SU-DHL-6 (cell line): ENCODE data around the gene NR1H4.

Experiments
- H2AFZ ChIP-seq: fragments of 200-600 bp; sonication (generic); 2 replicates; pipeline ENCODE4 v1.6.1; 2014; ENCODE audit warnings: low read depth, mild to moderate bottlenecking, moderate library complexity, mixed read lengths, antibody characterized with exemption, low read length; ENCODE audit not compliant: severe bottlenecking
- H3F3A ChIP-seq: fragments of 200-600 bp; shearing (Covaris generic); 2 replicates; pipeline ENCODE4 v1.6.0; 2016; ENCODE audit warnings: antibody characterized with exemption, mild to moderate bottlenecking; ENCODE audit not compliant: insufficient read depth
- H3K27ac ChIP-seq: fragments of 200-600 bp; sonication (generic); 2 replicates; pipeline ENCODE4 v1.5.1; 2016; ENCODE audit warnings: low read depth, mild to moderate bottlenecking, low read length, moderate library complexity, mixed read lengths
- H3K27me3 ChIP-seq: fragments of 200-600 bp; sonication (generic), shearing (Covaris generic); 2 replicates; pipeline ENCODE4 v1.6.0; 2014; ENCODE audit warnings: mild to moderate bottlenecking, low read length
- H3K36me3 ChIP-seq: fragments of 200-600 bp; sonication (generic); 2 replicates; pipeline ENCODE4 v1.6.1; 2014; ENCODE audit warnings: mild to moderate bottlenecking, low read length, mixed read lengths
- H3K4me2 ChIP-seq: fragments of 300-600, 200-600 bp; shearing (Covaris generic), sonication (generic); 2 replicates; pipeline ENCODE4 v1.6.0; 2014; ENCODE audit warnings: low read length, low read depth, mild to moderate bottlenecking; ENCODE audit not compliant: poor library complexity, severe bottlenecking
- H3K4me3 ChIP-seq: fragments of 200-600 bp; sonication (generic); 2 replicates; pipeline ENCODE4 v1.5.1; 2014; ENCODE audit warnings: antibody characterized with exemption, low read length, mild to moderate bottlenecking, mixed read lengths; ENCODE audit not compliant: insufficient read depth, poor library complexity, severe bottlenecking
- H3K79me2 ChIP-seq: fragments of 200-600 bp; sonication (generic); 2 replicates; pipeline ENCODE4 v1.6.1; 2014; ENCODE audit warnings: mild to moderate bottlenecking, low read length, moderate library complexity; ENCODE audit not compliant: insufficient read depth
- H3K9ac ChIP-seq: fragments of 200-600 bp; sonication (generic); 2 replicates; pipeline ENCODE4 v1.7.0; 2014; ENCODE audit warnings: mild to moderate bottlenecking, low read length
- H3K9me2 ChIP-seq: fragments of 200-600 bp; sonication (generic); replicated peaks from 2 replicates; pipeline ENCODE4 v1.6.1; 2014; ENCODE audit warnings: low read length; ENCODE audit not compliant: insufficient read depth
- H3K9me3 ChIP-seq: fragments of 200-600 bp; sonication (generic); 2 replicates; pipeline ENCODE4 v1.6.1; 2014; ENCODE audit warnings: low read length, mixed read lengths; ENCODE audit not compliant: insufficient read depth
- H4K20me1 ChIP-seq: fragments of 200-600 bp; sonication (generic); 2 replicates; pipeline ENCODE4 v1.6.1; 2014; ENCODE audit warnings: low read depth, mild to moderate bottlenecking, antibody characterized with exemption, low read length, moderate library complexity, mixed read lengths
- EZH2phosphoT487 ChIP-seq: fragments of 200-600 bp; sonication (generic), shearing (Covaris generic); conservative IDR thresholded peaks from 2 replicates; pipeline ENCODE4 v1.6.1; 2018; ENCODE audit warnings: mild to moderate bottlenecking, antibody characterized with exemption, low read length, moderate library complexity, mixed read lengths
- TF ChIP-seq, protein P1 (sequence below): fragments of 200-600 bp; sonication (generic); IDR thresholded peaks from one replicate; pipeline ENCODE4 v1.5.1; 2017; ENCODE audit warnings: antibody characterized with exemption, mild to moderate bottlenecking, low read length, moderate library complexity; ENCODE audit not compliant: insufficient read depth, poor library complexity, severe bottlenecking

NR1H4 gene

DNA sequence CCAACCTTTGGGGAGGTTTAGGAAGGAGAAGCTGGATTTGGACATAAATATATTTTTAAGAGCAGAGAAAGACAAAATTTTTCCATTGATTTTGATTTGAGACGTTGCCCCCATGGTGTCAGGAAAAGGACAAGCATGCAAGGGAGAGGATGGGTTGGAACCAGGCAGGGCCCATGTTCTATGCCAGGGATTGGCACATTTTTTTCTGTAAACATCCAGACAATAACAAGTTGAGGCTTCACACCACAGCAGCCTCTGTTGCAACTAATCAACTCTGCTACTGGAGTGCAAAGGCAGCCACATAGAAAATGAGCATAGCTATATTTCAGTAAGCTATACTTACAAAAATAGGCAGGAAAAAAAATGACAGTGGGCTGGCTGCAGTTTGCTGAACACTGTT is 44.7 kb downstream of the NR1H4 start:
- H3K36me3 ChIP-seq = no peaks in the 10 kb centered on the region
- H3K4me3 ChIP-seq = no peak overlapping the region
- H3K9me3 ChIP-seq = no peaks in the 10 kb centered on the region
- no peaks in the 10 kb centered on the region for H3K27me3 ChIP-seq
- no peaks in the 10 kb centered on the region for H3K79me2 ChIP-seq
- H2AFZ ChIP-seq = no peak overlapping the region
- no peaks in the 10 kb centered on the region for H3K9me2 ChIP-seq
- no peaks in the 10 kb centered on the region for H3F3A ChIP-seq
- H3K27ac ChIP-seq = no peak overlapping the region
- no peak overlapping the region for H3K4me2 ChIP-seq
- no peaks in the 10 kb centered on the region for H4K20me1 ChIP-seq
- H3K9ac ChIP-seq = no peak overlapping the region
- TF ChIP-seq, protein P1, sequence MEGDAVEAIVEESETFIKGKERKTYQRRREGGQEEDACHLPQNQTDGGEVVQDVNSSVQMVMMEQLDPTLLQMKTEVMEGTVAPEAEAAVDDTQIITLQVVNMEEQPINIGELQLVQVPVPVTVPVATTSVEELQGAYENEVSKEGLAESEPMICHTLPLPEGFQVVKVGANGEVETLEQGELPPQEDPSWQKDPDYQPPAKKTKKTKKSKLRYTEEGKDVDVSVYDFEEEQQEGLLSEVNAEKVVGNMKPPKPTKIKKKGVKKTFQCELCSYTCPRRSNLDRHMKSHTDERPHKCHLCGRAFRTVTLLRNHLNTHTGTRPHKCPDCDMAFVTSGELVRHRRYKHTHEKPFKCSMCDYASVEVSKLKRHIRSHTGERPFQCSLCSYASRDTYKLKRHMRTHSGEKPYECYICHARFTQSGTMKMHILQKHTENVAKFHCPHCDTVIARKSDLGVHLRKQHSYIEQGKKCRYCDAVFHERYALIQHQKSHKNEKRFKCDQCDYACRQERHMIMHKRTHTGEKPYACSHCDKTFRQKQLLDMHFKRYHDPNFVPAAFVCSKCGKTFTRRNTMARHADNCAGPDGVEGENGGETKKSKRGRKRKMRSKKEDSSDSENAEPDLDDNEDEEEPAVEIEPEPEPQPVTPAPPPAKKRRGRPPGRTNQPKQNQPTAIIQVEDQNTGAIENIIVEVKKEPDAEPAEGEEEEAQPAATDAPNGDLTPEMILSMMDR = no peak
- TF ChIP-seq EZH2phosphoT487 = no peak

DNA sequence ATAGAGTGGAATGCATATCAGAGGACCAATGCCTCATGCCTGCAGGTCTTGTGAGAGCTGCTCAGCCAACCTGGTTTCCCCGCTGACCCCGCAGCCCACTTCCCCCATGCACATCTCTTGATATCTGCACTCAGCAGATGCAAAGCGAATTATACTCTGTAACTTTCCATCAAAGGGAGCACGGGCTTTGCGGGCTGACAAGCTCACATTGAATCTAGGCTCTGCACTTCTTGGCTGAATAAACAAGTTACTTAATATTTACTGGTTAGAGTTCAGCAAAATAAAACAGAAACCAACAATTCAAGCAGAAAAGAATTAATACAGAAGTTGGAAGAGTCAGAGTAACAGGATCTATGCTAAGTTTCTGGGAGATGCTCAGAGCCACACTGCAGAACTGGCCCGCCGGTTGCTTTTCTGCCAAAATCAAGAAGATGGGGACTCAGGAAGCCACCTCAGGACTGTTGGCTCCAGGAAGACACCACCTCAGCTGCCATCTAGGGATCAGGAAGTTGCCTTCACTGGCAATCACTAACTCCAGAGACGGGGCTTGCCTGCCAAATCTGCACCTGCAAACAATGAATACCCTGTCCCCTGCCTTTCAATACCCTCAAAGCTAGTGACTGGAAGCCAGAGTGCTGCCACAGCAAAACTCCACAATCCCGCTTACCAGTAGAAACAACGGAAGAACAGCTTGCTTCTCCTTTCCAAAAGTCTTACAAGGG is 46.5 kb downstream of the NR1H4 start:
- Histone ChIP-seq H3K9ac (no peak overlapping the region), H4K20me1 (no peaks in the 10 kb centered on the region), H3F3A (no peaks in the 10 kb centered on the region), H3K9me2 (no peaks in the 10 kb centered on the region), H3K4me3 (no peak overlapping the region), H3K4me2 (no peak overlapping the region), H3K36me3 (no peaks in the 10 kb centered on the region), H3K79me2 (no peaks in the 10 kb centered on the region), H3K27me3 (no peaks in the 10 kb centered on the region), H3K9me3 (no peaks in the 10 kb centered on the region), H2AFZ (no peak overlapping the region), H3K27ac (no peak overlapping the region)
- no peak for TF ChIP-seq EZH2phosphoT487
- TF ChIP-seq, protein P1 = no peak

DNA sequence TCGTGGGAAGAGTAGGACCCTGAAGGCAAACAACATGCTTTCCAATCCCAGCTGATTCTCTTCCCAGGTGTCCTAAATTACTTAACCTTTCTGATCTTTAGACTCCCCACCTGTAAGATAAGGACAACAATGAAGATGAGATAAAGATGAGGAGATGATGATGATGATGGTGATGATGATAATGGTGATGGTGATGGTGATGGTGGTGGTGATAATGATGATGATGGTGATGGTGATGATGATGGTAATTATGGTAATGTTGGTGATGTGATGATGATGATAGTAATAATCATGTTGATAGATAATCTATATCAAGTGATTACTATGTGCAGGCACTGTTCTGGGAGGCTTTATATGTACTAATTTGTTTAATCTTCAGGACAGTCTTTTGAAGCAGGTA is 48.3 kb downstream of the NR1H4 start:
- Histone ChIP-seq H3K79me2 (no peaks in the 10 kb centered on the region), H3K9me2 (no peaks in the 10 kb centered on the region), H3K9me3 (no peaks in the 10 kb centered on the region), H3K4me2 (no peak overlapping the region), H3K27ac (no peak overlapping the region), H4K20me1 (no peaks in the 10 kb centered on the region), H3K4me3 (no peak overlapping the region), H2AFZ (no peak overlapping the region), H3K9ac (no peak overlapping the region), H3K27me3 (no peaks in the 10 kb centered on the region), H3K36me3 (no peaks in the 10 kb centered on the region), H3F3A (no peaks in the 10 kb centered on the region)
- TF ChIP-seq, protein P1 = no peak
- TF ChIP-seq EZH2phosphoT487 = no peak
